DLD1 (cell line): Measurements from ENCODE around the gene ARHGAP6.

Experiments used
- in situ Hi-C: cut with HindIII; loops from 2 replicates; pipeline ENCODE4 v1.10.0; 2017; ENCODE audit warnings: low sequenced_read_pairs

The ARHGAP6 gene

DNA sequence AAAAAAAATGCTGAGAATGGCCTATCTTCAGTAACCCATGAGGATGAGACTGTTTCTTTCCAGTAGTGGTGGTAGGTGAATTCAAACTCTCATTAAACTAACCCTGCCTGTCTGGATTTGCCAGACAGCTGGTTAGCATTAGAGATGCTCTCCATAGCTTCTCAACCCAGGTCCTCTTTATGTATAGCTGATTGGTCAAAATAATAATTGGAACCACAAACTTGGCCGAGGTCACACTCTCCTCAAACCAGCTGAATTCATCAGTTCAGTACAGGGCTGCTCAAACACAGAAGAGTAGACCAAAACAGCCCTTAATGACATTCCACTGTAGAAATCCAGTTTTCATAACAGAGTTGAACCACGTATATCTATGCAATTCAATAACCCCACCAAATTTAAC, 469.2 kb downstream of the ARHGAP6 start:
- in situ Hi-C loops = no loop called here

DNA sequence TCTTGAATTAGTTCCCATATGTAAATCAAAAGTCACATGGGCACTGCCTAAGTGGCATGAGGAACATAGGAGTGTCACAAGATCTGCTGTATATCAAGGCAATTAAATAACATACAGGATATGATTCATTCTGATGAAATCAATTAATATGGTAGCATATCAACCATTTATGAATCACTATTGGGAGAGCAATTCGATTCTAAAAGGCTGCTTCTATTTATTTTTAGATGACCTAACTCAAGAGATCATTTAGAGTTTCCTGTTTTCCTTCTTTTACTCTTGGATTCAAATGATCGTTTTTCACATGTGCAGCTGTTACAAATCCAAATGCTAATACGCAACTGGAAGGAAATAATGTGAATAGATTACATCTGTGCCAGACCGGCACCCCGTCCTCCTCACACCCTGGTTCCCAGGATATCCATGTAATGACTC, 472.7 kb downstream of the ARHGAP6 start:
- in situ Hi-C loops = no loop called here

DNA sequence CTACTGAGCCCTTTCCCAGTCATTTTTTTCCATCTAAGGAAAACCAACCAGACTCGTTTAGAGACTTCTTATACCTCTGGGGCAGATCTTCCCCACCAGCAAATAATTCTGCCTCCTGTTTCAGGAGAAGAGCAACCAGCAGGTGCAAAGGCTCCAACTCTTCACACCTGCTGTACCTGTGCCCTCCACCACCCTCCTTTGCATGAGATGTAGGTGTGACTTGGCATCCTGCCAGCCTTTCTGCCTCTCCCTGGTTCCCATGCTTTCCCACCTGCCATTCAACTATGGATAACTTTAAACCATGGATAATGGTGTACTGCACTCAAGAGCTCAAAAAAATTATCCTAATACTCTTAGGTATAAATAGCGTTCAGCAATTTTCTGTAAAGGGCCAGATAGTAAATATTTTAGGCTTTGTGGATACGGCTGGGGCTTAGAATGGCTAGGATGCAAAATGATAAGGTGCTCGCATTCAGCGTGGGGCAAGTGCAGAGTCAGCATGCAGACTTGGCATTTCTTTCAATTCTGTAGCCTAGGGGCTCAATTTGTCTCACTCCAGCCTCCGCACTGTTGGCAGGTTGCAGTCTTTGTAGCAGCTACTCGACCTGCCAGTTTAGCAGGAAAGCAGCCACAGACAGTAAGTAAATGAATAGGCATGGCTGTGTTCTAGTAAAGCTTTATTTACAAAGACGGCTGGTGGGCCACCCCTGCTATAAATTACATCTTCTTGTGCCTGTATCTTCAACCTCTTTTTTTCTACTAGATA, 474.8 kb downstream of the ARHGAP6 start:
- in situ Hi-C loops = no loop called here

DNA sequence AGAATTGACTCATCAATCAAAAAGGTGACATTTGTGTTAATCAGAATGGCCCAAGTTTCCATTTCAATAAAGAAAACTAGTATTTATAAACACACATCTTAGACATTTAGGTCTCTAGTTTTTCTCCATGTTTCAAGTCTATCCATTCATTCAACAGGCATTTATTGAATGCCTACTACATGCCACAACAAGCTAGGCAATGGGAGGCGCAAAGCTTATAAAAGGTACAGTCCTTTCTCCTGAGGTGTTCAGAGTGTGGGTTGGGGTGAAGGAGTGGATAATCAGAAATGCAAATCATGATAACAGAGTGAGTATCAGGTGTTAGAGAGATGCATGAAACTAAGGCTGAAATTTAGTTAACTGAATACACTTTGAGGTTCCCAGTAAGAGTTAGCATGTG, 476.6 kb downstream of the ARHGAP6 start:
- in situ Hi-C loops = no loop called here

DNA sequence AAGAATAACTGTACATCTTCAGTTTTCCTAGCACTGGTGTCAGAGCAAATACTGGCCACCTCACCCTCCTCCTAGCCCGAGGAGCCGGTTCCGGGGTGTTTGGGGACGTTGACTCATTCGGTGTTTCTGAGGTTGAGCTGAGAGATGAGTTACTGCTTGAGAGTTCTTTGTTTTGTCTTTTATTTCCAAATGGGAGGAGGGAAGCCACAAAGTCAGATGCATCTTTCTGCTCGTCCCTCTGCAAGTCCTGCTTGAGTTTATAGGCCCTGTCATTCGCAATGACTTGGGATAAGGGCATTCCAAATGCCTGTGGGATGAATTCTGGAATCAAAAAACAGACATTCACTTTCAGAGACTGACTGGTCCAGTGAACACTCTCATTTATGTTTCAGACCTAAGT, 477.1 kb downstream of the ARHGAP6 start:
- in situ Hi-C loops = no loop called here

DNA sequence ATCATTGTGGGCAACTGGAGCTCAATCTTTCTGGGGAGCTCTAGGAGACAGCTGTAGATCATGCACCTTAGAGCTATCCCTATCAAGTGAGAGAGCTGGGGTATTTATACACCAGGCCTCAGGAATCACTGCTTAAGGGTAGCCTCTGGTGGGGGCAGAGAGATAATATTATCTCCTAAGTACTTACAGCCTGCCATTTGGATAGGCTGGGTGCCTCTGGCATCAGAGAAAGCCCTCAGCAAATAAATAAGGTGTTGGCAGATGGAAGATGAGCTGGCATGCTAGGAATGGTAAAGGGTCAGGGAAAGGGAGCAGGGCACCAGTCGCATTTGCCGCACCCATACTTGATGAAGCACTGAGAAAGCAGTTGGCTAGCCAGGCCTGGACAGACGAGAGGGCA, 478.7 kb downstream of the ARHGAP6 start:
- in situ Hi-C loops = no loop called here

DNA sequence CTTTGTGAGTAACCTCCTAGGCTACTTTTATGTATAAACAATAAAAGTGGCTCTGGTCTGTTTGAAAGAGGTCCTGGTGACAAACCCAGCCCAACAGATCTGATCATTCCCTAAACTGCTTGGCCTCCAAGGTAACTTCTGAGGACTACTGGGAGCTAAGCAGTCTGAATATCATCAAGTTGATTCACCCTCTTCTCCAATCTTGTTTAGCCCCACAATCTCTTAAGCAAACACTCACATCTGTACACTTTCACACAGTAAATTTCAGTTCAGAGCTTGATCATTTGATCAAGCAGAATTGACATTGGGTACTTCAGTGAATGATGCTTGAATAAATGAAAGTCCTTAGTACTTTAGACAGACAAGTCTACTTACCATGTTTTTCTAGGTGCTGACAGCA, 479.9 kb downstream of the ARHGAP6 start:
- in situ Hi-C loops = no loop called here

DNA sequence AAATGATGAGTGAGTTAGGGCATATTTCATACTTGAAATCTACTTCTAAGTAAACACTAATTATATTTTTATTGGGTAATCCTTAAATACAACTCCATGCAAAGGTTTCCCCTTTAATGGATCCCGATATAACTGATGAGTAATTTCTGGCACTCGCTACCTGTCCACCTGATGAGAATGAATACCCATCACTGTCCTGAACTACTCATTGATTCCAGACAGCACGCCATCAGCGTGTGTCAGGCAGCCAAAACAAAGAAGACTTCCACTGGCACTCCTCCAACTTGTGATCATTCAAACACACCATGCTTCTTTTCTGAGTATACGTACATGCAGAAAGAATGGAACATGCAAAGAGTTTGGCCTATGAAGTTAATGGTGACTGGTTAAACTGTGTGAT, 485.1 kb downstream of the ARHGAP6 start:
- in situ Hi-C loops = no loop called here

DNA sequence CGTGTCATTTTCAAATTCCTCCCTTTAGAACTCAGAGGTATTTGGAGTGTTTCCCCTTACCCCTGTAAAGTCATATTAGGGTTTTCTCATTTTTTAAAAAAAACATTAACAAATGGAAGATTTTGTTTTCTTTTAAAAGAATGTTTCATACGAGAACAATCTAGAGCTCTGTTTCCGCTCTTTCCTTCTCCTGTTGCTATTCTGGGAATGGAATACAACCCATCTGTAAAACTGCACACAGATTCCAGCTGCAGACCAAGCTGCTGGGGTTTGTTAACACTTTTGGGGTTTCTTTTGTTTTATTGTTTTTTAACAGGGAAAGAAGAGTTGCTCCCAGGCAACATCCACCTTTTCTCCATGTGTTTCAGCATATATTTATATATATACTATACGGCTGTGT, 493.3 kb downstream of the ARHGAP6 start:
- in situ Hi-C loops = no loop called here

DNA sequence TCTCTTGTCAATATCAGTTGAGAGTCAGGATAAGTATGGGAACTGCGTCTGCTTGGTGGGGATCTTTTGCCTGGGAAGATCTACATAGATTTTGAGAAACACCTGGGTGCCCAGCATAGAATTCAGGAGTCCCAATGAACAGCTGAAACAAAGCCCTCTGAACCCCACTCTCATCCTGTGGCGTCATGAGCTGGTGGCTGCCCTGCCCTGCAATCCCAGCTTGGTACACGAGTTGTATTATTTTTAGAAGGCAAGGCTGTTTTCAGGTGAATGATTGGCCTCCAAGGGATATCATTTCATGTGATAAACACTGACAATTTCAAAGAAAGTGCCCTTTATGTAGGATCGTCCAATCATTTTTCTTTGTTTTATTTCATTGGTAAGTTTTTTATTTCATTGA, 493.8 kb downstream of the ARHGAP6 start:
- in situ Hi-C loops = no loop called here

DNA sequence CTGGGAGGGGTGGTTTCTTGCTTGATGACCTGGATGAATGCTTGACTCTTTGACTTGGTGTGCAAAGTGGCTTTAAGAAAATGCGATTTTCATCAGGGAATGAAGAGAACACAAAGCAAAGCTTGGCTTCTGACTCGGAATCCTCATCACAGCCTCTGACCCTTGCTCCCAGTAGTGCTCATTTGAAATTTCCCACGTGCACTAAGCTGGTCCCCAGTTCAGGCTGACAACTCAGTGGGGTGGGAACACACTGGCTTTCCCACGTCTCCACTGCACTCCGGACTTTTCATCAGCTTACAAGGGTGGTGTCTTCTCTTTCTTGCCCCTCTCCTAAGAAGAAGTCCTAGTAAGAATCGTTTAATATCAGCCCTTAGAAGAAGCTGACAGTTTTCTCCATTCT, 501.3 kb downstream of the ARHGAP6 start:
- in situ Hi-C loops = no loop called here

DNA sequence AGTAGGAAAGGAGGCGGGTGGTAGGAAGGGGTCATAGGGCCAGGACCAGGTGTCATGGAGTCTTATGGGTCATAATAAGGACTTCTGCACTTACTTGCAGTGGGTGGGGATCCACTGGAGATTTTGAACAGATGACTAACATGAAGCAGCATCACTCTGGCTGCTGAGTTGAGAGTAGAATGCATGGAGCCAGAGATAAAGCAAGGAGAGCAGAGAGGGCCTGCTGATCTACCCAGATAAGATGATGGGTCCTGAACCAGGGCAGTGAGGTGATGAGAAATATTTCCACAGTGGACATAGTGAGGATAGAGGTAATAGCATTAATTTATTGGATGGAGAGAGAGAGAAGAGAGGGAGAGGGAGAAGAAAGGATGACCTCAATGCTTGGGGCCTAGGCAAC, 506.6 kb downstream of the ARHGAP6 start:
- in situ Hi-C loops = no loop called here

DNA sequence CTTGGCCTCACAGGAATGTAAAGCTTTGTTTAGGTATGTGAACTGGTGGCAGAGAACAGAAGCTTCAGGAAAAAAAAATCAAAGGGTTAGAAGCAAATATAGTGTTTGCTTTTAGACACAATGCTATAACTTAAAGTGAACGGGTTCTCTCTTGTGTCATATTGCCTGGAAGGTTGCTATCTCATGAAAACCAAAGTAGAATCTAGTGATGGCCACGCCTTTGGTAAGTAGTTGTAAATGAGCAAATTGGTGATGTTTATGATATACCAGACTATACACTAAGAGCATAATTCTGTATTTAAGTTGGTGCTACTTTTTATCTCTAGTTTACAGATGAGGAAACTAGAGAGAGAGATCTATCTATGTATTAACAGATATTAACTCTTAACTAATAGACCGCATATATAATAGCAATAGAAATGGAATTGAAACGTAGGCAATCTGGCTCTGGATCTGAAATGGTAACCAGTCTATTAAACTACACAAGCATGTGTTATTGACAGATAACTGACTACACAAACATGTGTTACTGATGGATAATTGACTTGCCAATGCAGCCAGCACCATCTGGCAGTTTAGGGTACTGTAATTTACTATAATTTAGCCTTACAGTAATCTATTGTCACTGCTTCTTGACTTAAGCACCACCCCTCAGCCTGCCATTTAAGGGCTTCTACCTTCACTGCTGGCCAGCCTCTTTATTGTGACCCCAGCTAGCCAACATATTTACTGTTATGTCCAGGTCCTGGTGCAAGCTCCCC, 513.7 kb downstream of the ARHGAP6 start:
- in situ Hi-C loops = no loop called here

DNA sequence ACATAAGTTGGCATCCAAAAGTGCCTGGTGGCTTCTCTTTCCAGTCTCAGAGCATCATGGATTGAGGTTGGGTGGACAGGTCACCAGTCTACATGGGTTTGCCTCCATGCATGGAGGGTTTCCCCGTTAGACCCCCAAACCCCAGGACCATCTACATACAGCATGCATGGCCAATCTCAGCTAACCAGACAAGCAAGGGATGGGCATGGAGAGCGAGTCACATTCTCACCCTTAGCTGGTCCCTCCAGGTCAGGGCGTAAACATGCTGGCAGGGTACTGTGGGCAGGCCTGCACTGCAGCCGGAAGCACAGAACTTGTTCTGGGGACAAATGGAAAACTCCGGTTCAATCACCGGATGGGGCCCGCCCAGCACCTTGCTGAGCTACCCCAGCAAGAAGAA, 517.3 kb downstream of the ARHGAP6 start:
- in situ Hi-C loops = no loop called here

DNA sequence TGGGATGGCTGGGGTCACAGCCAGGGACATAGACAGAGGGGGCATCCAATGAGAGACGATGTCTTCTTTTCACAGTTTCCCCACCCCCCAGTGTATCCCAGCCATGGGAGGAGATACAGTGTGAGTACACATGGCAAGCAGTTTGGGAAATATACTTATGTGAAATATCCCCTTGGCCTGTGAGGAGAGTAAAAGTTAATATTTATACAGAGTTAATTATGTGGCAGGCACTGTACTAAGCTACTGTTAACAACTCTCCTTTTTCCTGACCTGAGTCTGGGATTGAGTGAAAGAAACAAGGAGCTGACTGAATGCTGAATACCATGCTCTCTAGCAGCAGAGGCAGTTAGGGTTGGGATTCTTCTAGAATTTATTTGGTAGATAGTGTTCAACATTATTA, 519.3 kb downstream of the ARHGAP6 start:
- in situ Hi-C loops = no loop called here

DNA sequence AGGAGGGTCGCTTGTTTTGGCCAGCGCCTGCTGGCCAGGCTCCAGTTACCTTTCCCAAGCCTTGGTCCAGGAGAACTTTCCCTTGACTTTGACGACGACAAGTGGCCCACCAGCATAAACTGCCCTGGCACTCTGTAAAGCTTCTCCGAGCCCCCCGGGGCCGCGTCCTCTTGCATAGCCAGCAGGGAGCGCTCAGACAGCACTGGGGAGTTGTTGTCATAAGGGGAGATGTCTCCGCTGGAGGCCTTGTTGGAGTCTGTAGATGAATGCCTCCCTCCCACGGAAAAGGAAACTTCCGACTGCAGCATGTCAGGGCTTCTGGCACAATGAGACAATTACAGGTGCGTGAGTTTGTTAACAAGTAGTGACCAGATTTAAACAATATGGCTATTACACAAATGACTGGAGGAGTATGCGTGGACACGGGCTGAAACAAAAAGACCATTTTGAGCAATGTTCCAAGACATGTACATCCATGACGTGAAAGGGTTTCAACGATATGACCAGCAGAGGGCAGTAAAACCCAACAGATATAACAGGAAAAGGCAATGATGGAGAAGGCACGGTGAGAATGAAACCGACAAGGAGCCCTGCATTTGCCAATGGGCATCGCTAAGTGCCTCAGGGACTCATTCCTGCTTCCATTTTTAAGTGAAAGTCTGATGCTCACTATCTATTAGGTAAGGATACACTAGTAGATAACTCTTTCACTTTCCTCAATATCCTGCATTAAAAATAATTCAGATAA, 521.6 kb downstream of the ARHGAP6 start:
- in situ Hi-C loops = no loop called here

DNA sequence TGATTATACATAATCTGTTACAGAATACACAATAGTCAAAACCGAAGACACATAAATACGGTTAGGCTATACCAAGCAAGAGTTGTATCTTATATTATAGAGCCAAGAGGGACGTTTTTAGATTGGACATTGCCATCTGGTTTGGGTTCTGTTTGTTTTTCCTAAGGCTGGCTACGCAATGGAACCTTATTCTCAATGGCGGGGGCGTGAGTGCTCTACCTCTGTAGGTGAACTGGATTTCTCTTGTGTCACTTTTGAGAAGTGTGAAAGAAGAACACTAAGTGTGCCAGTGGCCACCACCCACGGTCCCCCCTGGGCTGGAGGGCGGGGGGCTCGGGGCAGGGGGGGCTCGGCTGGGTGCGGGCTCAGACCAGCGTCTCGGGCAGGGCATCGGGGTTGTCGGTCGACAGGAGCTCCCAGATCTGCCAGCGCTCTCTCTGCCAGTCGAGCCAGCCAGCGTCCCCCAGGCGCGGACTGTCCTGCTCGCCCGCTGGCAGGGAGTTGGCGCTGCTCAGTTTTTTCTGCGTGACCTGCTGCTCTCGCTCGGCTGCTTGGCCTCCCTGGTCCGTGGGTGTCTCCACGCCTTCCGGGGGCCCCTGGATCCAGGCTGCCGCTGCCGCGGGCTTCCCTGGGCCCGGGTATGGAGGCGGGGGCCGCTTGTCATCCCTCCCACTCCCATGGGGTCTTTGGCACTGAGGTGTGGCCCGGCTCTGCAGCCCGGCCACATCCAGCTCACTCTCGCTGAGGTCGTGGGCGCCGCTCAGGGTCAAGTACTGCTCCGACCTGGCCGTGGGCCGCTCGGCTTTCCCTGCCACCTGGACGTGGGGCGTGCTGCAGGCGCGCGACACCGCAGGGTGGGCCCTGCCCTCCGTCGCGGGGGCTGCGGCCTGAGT, 527.0 kb downstream of the ARHGAP6 start:
- in situ Hi-C loops = no loop called here

DNA sequence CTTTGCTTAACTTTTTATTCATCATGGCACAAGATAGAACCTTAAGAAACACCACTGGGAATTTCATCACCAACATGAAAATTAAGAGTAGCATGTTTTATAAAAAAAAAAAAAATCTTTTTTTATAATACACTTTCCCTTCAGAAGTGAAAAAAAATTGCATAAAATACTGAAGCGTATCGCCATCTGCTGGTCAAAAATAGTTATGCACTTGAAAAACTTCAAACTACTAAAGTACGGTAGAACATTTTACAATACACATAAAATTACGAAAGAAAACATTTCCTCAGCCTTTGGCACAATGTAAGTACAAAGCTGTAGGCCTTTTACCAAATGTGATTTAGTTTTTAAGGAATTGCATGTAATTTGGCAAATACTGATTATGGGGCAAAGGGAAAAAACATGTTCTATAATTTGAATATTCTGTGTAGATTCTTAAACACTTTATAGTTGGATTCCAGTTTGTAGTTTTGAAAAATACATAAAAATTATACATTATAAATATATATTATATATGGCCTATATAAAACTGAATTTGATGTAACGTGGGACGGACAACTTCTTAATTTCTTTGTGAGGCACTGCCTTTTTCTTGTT, 528.1 kb downstream of the ARHGAP6 start:
- in situ Hi-C loops = no loop called here

DNA sequence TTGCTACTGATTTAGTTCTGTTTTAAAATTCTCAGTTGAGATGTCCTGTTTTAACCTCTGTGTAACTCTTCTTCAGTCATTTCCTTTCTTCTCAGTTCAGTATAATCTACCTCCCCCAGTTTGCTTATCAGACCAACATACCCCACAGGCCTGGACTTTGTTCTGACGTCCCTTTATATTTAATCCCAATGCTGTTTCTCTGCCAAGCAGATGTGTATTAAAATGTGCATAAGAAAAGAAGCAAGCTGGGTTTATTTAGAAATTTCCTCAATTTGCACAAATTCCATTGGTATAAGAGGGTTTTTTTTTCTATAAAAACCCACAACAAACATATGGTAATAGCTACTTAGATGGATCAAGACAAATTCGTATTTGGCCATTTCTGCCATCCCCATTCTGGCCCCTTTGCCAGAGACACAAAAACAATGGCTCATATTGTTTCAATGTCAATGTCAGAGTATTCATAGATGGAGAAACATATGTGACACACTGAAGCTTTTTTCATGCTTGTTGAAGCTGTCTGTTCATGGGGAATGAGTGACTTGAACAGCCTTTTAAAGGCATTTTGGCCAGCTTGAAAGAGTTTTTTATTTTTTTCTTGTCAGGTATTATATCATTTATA, 530.0 kb downstream of the ARHGAP6 start:
- in situ Hi-C loops = no loop called here

DNA sequence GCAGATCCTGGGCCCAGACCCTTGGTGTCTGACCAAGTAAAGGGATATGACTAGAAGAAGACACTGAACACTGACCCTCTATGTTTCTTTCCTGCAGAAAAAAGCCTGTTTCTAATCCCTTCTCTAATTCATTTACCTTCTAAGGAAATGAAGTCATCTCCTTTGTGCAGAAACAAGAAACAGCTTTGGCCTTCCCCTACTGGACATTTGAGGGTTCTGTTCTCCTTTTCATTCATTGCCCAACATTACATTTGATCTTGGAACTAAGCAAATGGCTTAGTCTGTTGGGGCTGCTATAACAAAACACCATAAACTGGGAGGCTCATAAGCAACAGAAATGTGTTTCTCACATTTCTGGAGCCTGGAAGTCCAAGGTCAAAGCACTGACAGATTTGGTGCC, 534.6 kb downstream of the ARHGAP6 start:
- in situ Hi-C loops = no loop called here
